HG02763 (cell line): ENCODE data around the gene PEAK1.
A peak's percentile ranks its signal among the peaks of the same experiment; 100 is the strongest.

Source experiments
- ATAC-seq: cut with Tn5 transposase; IDR thresholded peaks from one replicate; pipeline ENCODE4 v1.9.1; 2021; ENCODE audit warnings: mild to moderate bottlenecking, moderate library complexity; ENCODE audit not compliant: unreplicated experiment

PEAK1 gene

DNA sequence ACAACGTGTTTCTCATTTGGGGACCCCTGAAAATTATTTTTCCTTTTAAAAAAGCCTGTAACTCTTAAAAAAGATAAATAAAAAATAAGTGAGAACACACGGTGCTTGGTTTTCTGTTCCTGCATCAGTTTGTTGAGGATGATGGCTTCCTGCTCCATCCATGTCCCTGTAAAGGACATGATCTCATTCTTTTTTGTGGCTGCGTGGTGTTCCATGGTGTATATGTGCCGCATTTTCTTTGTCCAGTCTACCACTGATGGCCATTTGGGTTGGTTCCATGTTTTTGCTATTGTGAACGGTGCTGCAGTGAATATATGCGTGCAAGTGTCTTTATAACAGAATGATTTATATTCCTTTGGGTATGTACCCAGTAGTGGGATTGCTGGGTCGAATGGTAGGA lies 351.3 kb downstream of the PEAK1 start:
- no peak for ATAC-seq

DNA sequence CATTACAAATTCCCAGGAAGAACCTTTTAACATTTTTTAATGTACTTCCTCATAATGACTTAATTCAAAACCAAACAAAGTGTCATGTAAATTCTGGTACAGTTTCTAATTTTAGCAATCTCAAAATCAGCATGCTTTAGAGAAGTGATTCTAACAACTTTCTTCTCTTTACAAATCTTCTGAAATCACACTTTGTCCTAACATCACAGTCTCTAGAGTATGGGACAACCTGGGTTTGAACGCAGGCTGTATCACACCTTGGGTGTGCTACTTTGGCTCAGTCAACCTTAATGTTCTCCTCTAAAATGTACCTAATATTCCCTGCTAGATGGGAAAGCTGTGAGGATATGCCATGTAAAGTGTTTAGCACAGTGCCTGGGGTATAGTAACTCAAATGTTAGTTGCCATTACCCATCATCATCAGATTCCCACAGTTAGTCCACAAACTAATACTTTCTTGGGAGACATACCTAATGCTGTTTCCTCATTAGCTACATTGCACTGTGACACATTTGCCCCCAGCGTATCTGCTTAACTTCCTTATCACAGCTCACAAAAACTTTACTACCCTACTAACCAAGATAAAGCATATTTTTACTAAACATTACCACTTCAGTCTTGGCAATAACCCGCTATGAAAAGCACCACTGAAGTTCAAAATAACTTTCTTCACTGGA lies 352.1 kb downstream of the PEAK1 start:
- ATAC-seq: no peak

DNA sequence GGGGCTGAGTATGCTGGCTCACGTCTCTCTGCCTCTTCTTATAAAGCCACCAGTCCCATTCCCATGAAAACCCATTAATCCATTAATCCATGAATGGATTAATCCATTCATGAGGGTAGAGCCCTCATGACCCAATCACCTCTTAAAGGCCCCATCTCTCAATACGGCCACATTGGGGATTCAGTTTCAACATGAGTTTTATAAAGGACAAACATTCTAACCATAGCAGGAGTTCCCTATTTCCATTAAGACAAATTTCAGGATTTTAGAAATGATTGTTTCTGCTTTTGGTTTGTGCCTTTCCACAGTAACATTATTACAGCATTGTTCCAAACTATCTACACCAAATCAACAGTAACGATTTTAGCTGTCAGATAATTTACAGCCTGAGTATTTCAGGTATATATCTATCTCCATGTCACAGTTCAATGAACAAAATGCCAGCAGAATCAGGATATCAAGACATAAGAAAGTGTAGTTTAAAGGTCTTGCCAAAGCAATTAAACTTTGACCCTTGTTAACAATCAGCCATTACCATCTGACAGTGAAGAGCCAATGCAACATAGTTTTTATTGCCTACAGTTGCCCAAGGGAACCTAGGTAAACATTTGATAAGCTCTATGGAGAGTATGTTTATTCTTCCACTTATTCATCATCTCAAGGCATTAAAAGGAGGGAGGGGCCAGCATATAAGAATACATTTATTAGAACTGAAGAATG lies 352.8 kb downstream of the PEAK1 start:
- no peak for ATAC-seq

DNA sequence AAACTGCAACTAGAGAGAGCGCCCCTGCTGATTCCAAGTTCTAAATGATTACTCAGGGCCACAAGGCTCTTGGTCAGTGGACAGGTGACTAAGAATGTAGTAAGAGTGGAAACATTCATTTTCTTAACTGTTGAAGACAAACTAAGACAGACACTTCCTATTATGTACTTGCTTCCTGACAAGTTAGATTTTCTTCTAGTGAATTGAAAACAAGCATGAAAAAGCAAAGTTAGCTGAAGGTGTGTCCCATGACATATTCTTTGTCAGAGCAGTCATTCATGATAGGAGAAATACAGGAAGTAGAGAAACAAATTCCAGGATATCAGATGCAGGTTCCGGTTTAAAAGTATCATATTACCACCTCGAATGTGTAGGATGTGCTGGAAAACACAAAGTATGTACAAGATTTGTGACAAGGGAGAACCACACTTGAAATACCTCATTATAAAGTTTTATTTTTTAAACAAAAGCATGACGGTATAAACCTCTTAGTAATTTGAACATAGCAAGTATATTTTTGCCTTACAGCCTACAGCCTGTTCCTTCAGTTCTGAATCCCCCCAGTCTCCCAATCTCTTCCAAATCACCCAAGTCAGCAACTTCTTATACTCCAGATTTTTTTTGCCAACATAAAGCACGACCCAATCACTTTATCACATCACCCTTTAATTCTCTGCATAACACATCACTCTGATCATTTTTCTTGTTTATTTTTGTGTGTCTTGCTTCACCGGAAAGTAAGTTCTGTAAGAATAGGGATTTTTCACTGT lies 355.2 kb downstream of the PEAK1 start:
- no peak for ATAC-seq

DNA sequence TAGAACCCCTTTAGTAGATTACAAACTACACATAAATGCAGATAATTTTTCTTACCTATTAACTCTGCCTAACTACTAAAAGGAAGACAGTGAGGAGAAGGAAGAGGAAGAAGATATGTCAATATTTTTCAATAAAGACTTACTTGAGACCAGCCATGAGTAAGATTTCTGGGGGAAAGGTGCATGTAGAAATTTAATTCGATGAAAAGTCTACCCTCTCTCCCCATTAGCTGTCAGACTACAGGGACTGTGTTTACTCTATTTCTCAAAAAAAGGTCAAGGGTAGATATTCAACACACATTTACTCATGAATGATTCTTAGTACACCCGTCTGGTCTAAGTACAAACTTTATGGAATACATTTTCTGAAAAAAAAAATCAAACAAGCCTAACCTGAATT lies 355.8 kb downstream of the PEAK1 start:
- ATAC-seq: no peak

DNA sequence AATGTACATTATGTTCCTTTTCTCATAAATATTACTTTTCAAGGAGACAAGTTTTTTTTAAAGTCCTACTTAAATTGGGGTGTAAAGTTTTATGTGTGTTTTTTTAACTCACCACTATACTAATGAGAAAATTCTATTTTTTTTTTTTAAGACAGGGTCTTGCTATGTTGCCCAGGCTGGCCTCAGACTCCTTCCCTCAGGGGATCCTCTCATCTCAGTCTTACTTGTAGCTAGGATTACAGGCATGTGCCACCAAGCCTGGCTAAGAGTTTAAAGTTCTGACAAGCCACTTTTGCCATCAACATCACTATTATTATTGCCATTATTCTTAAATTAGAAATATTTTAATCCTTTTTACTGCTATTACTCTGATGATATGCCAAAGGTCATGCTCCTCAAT lies 356.7 kb downstream of the PEAK1 start:
- no peak for ATAC-seq

DNA sequence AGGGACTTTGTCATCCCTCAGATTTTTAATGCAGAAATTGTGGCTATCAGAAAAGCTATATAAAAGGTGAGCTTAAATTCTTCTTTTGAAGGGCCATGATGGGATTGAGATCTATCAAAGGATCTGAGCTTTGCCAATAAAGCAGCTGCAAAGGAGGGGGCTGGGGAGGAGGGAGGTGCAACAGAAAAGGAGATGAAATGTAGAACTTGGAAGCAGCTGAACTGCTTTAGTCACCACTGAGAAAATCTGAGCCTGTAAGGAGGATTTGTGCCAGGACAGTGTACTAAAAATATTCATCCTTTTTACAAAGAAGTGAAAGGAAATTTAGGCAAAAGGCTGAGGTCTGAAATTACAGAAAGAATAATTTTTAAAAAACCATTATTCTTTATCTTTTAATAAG lies 359.4 kb downstream of the PEAK1 start:
- ATAC-seq: no peak

DNA sequence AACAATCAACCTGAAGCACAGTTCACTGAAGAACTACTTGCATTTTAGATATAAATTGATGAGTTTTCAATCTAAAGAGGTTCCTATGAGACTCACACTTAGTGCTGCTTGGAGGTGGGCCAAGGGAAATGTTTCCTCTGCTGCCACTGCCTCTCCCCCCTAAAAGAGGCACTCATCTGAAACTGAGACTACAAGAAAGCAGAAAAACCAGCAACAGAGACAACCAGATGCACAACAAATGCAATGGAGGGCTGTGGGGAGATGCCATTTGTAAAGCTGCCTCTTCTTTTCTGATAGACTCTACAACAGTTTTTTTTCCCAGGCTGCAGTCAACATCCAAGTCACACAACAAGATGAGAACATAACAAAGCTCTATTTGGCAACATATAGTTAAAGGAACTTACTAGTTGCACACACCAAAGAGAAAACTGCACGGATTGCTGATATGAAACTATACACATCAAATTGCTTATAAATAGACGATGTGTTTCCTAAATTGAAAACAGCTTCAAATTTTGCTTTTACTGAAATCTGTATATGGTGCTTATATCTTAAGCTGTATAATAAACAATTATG lies 360.0 kb downstream of the PEAK1 start:
- ATAC-seq: peak; percentile 55

DNA sequence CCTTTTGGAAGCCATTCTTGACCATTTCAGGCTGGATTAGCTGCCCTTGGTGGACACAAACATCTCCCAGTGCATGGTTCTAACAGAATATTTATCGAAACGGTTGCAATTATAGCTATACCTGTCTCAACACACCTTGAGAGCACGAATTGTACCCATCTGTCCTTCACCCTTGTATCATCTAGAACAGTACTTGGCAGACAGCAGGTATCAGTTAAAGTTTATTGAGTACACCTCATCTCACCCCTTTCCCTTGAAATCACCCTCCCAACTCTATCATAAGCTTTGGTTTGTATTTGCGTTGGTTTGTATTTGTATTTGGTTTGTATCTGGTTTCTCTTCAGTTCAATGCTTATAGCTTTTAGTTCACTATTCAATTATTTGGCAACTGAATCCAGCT lies 361.4 kb downstream of the PEAK1 start:
- no peak for ATAC-seq

DNA sequence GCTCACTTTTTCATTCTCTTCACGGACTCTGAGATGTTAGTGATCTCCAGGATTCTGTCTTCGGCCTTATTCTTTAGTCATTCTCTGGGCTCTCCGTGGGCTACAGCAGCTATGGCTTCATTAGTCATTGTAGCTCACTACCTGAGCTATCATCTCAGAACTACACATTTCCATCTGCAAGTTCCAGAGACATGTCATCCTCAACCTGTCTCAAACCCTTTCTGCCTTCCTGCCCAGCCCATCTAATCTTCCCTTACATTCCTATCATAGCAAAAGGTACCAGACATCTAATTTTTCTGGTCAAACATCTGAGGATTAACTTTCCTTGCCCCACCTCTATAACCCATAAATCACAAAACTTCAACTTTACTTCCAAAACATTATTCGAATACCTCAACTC lies 362.2 kb downstream of the PEAK1 start:
- ATAC-seq: no peak

DNA sequence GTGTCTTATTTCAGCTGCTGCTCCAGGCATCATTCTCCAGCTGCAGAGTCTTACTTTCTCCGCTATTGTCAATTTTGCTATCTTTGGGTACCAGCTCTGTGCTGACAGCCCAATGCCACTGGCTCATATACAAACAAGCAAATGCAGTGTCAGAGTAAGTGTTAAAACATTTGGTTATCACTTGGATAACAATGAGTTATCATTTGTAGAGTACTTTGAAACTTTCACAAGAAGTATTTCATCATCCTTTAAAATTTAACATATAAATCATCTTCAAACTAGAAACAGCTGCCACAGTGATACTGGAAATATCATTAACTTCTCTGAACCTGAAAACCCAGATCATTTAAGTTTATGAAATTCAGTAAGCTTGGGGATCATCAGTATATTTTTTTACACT lies 362.8 kb downstream of the PEAK1 start:
- ATAC-seq: no peak

DNA sequence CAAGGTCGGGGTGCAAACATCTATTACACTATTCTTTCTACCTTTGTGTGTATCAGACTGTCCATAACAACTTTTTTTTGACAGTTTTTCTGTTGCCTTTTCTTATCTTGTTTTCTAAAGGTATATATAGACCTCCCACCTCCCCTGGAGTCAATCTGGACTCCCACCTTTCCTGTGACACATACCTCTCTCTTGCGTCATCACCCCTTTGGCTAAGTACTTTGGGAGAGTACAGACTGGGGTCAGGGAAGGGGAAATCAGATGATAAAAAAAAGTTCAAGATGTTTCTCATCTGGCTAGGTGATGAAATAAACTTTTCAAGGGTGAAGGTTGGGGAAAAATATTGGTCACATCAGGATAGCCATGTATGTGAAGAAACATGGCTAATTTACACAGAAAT lies 366.2 kb downstream of the PEAK1 start:
- no peak for ATAC-seq

DNA sequence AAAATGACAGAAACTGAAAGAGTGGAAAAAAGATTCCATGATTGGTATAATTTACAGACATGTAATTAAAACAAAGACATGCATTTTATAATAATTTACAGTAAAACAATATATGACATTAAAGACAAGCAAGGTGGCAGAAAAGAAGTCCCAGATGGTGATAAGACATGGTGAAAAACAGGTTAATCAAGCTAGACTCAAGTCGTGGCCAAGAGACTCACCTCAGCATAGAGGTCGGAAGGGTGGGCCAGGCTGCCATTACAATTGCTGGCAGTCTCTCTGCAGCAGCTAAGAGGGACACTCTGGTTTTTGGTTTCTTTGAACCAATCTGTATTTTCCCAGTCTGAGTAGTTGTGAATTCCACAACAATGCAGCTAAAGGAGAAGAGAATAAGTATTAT lies 367.3 kb downstream of the PEAK1 start:
- no peak for ATAC-seq
